Erythroblast (primary cell): ENCODE data around the gene GPSM1.

ENCODE experiments used
- GATA1 ChIP-seq: IDR thresholded peaks from 2 replicates; pipeline ENCODE4 v1.6.1; 2011; ENCODE audit warnings: low read depth, mild to moderate bottlenecking, control low read depth, low read length, moderate library complexity
- POLR2A ChIP-seq: IDR thresholded peaks from 2 replicates; pipeline ENCODE4 v1.6.1; 2011; ENCODE audit warnings: mild to moderate bottlenecking, low read length

DNA sequence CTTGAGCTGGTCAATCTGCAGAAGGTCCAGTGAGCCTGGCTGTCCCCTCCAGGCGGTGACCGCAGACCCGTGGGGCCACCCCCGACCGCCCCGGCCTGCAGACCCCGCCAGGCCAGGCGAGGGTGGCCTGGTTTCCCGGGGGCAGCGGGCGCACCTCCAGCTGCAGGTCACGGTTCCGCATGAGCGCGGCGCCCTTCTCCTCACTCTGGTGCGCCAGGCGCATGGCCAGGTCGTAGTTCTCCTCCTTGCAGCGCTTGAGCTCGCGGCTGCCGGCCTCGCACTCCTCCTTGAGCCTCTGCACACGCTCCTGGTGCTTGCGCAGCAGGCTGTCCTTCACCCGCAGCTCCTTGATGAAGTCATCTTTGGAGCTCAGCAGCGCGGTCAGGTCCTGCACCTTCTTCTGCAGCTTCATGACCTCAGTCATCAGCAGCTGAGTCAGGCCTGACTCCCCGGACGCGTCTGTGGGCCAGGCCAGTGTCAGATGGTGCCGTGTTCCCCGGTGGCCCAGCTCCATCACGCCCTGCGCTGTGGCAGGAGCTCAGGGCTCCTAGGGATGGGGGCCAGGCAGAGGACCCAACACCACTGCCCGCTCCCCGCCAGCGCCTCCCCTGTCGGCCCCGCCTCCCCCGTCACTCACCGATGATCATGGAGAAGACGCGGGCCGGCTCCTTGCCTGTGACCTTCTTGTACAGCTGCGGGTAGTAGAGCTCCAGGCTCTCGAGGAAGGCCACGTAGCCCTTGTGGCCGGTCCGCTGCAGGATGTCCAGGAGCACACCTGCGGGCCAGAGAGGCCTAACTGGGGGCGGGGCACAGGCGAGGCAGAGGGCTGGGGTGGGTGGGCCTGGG is 43.6 kb downstream of the GPSM1 start:
- no peak for TF ChIP-seq POLR2A
- TF ChIP-seq GATA1, result no peak
